Measurements from ENCODE around the gene ZNF672. TPM values are rescaled to one million over a fixed set of nuclear protein-coding genes. Genes with fewer than 3 reads are reported as not detected.

Gene ZNF672
- total and polyA plus RNA-seq, 4 donors, result 13.8 to 35.1 (median 26.7) TPM

DNA sequence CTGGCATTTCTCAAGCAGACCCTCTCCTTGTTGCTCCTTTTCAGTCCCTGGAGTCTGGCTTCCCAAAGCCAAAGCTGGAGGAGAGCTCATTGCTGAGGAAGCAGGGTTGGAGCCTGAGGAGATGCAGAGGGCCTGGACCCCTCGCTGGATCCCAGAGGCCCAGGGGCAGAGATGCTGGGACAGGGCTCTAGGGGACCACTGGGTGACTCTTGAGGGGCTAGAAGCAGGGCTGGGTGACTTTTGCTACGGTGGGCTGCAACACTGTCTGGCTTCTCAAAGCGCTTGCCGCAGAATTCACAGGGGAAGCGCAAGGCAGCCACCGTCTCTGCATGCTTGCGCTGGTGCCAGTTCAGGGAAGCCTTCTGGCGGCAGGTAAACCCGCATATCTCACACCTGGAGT is 12.1 kb downstream of the ZNF672 start:
- Histone ChIP-seq H3K36me3 (ENCODE audit: control insufficient read depth, insufficient read depth, low read length) (peaks cover 83% of the 10 kb centered on the region), H3K4me1 (ENCODE audit: control insufficient read depth, insufficient read depth, low read length) (no peaks in the 10 kb centered on the region), H3K9me3 (ENCODE audit: control insufficient read depth, insufficient read depth, low read length) (no peaks in the 10 kb centered on the region), H3K27me3 (ENCODE audit: control insufficient read depth, insufficient read depth, low read length) (no peaks in the 10 kb centered on the region), H3K4me3 (ENCODE audit: low read depth, low read length) (no peak overlapping the region), H3K27ac (ENCODE audit: low read depth, low read length) (no peak overlapping the region)
- DNase-seq (ENCODE audit: low read depth in 4 of 6, low spot score in 6 of 6), result no peak
- 83% methylated on average over 9 of the region's 9 CpGs for WGBS (ENCODE audit: insufficient coverage)

DNA sequence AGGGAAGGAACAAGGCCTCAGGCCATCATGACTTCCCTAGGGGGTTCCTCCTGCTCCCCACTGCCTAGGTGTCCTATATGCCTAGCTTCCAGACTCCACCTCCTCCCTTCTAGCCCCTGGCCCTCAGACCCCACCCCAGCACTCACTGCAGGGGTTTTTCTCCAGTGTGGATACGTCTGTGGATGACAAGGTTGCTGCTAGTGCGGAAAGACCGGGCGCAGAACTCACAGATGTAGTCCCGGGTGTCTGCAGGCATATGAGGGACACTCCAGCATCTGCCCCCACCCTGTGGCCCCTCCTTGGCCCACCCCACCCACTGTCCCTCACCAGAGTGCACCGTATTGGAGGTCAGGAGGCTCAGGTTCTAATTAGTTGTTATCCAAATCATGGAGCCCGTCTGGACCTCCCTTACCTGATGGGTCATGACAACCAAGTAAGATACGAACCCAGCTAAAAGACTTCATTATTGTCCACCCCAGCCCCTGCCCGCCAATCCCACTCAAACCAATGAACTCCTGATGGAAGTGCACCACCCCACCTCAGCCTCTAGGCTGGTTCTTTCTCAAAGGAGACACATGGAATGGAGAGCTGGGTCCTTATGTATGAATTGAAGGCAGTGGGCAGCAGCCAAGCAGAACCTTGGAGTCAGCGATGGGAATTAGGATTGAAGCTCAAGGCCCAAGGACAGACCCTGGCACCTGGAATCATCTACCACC is 12.7 kb downstream of the ZNF672 start:
- no peak for DNase-seq (ENCODE audit: low read depth in 4 of 6, low spot score in 6 of 6)
- no peaks in the 10 kb centered on the region for H3K9me3 ChIP-seq (ENCODE audit: control insufficient read depth, insufficient read depth, low read length)
- WGBS (ENCODE audit: insufficient coverage), result 82% methylated on average over 5 of the region's 10 CpGs
- H3K27me3 ChIP-seq (ENCODE audit: control insufficient read depth, insufficient read depth, low read length), result no peaks in the 10 kb centered on the region
- no peak overlapping the region for H3K27ac ChIP-seq (ENCODE audit: low read depth, low read length)
- peaks cover 83% of the 10 kb centered on the region for H3K36me3 ChIP-seq (ENCODE audit: control insufficient read depth, insufficient read depth, low read length)
- H3K4me3 ChIP-seq (ENCODE audit: low read depth, low read length), result no peak overlapping the region
- peaks cover 4% of the 10 kb centered on the region for H3K4me1 ChIP-seq (ENCODE audit: control insufficient read depth, insufficient read depth, low read length)

DNA sequence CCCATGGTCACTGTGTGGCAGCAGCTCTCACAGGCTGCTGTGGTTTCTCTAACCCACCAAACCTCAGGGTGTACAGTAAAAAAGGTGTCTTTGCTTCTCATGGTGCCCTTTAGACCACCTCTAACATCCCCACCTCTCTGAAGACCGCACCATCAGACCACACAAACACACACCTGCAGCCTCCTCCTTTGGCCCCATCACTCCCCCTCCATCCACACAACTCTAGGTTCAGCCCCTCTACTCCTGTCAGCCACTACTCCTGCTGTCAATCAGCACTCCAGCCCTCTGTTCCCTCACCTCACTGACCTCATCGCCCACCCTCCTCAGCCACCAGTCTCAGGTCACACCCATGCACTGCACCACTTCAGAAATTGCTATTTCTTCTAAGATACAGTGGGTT is 13.4 kb downstream of the ZNF672 start:
- H3K4me3 ChIP-seq (ENCODE audit: low read depth, low read length), result no peak overlapping the region
- no peaks in the 10 kb centered on the region for H3K27me3 ChIP-seq (ENCODE audit: control insufficient read depth, insufficient read depth, low read length)
- no peak for DNase-seq (ENCODE audit: low read depth in 4 of 6, low spot score in 6 of 6)
- H3K27ac ChIP-seq (ENCODE audit: low read depth, low read length), result no peak overlapping the region
- 100% methylated on average over 1 of the region's 2 CpGs for WGBS (ENCODE audit: insufficient coverage)
- H3K36me3 ChIP-seq (ENCODE audit: control insufficient read depth, insufficient read depth, low read length), result peaks cover 83% of the 10 kb centered on the region
- H3K4me1 ChIP-seq (ENCODE audit: control insufficient read depth, insufficient read depth, low read length), result peaks cover 9% of the 10 kb centered on the region
- H3K9me3 ChIP-seq (ENCODE audit: control insufficient read depth, insufficient read depth, low read length), result no peaks in the 10 kb centered on the region

DNA sequence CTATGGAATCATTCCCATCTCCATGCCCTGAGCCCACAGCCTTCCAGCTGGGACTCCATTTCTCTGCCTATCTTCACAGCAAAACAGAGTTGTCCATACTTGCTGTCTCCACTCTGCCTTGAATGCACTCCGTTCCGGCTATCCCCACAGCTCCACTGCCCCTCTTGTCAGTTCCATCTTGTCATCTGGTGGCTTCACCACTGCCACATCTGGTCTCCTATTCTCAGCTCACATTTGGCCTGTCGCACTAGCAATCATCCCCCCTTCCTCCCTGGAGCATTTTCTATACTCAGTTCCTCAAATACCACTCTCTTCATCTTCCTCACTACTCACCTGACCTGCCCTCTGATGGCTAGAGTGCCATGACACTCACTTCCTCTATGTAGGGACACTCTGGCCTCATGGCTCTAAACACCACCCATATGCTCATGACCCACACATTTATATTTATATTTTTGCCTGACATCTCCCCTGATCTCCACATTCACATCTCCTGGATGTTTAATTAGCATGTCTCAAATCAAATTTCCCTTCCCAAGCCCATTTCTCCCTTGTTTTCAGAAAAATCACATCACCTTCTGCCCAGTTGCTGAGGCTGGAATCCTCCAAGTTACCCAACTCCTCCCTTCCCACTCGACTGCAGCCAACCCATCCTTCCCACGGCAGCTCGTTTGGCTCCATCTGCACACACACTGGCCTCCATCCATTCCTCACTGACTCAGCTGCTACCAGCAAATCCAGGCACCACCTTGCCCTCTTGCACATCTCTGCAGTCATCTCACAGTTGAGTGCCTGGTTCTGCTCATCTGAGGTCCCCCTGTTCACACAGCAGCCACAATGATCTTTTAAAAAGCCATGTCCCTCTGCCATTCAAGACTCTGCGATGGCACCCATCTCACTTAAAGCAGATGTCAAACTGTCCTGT is 14.7 kb downstream of the ZNF672 start:
- Histone ChIP-seq H3K27ac (ENCODE audit: low read depth, low read length) (no peak overlapping the region), H3K4me1 (ENCODE audit: control insufficient read depth, insufficient read depth, low read length) (peaks cover 17% of the 10 kb centered on the region), H3K36me3 (ENCODE audit: control insufficient read depth, insufficient read depth, low read length) (peaks cover 74% of the 10 kb centered on the region), H3K4me3 (ENCODE audit: low read depth, low read length) (no peak overlapping the region), H3K9me3 (ENCODE audit: control insufficient read depth, insufficient read depth, low read length) (no peaks in the 10 kb centered on the region), H3K27me3 (ENCODE audit: control insufficient read depth, insufficient read depth, low read length) (no peaks in the 10 kb centered on the region)
- WGBS (ENCODE audit: insufficient coverage), result 82% methylated on average over 7 of the region's 7 CpGs
- DNase-seq (ENCODE audit: low read depth in 4 of 6, low spot score in 6 of 6), result no peak

DNA sequence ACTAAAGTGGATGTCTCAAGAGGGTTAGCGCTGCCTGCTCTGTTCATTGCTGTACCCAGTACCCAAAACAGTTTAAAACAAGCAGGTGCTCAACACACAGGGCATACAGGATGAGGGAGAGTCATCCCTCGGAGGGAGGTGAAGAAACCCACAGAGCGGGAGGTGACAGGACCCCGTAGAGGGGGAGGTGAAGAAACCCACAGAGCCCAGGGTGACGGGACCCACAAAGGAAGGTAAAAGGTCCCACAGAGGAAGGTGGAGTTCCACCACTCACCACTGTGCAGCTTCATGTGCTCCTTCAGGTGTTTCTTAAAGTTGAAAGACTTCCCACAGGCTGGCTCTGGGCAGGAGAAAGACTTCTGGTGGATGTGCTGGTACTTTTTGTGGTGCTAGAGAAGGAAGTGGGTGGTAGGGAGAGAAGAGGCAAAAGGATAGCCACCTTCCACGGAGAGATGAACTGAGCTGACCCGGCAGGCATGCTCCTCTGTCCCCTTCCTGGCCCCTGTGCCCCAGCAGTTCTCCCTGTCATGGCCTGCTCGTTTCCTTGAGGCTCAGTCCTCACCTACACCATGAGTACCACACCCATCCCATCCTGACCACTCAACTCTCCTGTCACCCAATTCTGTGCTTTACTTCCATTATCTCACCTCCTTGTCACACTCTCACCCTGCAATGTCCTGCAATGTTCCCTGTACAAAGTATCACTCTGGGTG is 15.8 kb downstream of the ZNF672 start:
- Histone ChIP-seq H3K9me3 (ENCODE audit: control insufficient read depth, insufficient read depth, low read length) (no peaks in the 10 kb centered on the region), H3K4me1 (ENCODE audit: control insufficient read depth, insufficient read depth, low read length) (peaks cover 26% of the 10 kb centered on the region), H3K27me3 (ENCODE audit: control insufficient read depth, insufficient read depth, low read length) (no peaks in the 10 kb centered on the region), H3K27ac (ENCODE audit: low read depth, low read length) (no peak overlapping the region), H3K4me3 (ENCODE audit: low read depth, low read length) (no peak overlapping the region), H3K36me3 (ENCODE audit: control insufficient read depth, insufficient read depth, low read length) (peaks cover 64% of the 10 kb centered on the region)
- 94% methylated on average over 6 of the region's 8 CpGs for WGBS (ENCODE audit: insufficient coverage)
- no peak for DNase-seq (ENCODE audit: low read depth in 4 of 6, low spot score in 6 of 6)

DNA sequence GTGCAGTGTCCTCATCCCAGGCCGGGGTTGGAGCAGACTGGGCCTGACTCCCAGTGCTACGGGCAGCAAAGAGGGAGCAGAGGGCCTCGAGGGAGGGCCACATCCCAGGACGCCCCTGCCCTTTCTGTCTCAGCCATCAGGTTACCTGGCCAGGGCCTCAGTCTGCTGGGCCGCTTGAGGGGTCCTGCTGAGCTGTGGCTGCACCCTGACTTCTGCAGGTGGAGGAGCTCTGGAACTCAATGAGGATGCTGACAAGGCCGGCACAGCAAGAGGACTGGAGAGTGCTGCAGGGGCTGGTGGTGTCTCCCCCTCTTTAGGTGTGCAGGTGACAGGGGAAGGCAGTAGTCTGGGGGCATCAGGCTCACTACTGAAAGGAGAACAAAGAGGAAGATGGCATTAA is 17.6 kb downstream of the ZNF672 start:
- H3K9me3 ChIP-seq (ENCODE audit: control insufficient read depth, insufficient read depth, low read length), result no peaks in the 10 kb centered on the region
- no peaks in the 10 kb centered on the region for H3K27me3 ChIP-seq (ENCODE audit: control insufficient read depth, insufficient read depth, low read length)
- H3K4me1 ChIP-seq (ENCODE audit: control insufficient read depth, insufficient read depth, low read length), result peaks cover 32% of the 10 kb centered on the region
- H3K36me3 ChIP-seq (ENCODE audit: control insufficient read depth, insufficient read depth, low read length), result peaks cover 47% of the 10 kb centered on the region
- 91% methylated on average over 6 of the region's 6 CpGs for WGBS (ENCODE audit: insufficient coverage)
- no peak for DNase-seq (ENCODE audit: low read depth in 4 of 6, low spot score in 6 of 6)
- H3K27ac ChIP-seq (ENCODE audit: low read depth, low read length), result no peak overlapping the region
- no peak overlapping the region for H3K4me3 ChIP-seq (ENCODE audit: low read depth, low read length)

DNA sequence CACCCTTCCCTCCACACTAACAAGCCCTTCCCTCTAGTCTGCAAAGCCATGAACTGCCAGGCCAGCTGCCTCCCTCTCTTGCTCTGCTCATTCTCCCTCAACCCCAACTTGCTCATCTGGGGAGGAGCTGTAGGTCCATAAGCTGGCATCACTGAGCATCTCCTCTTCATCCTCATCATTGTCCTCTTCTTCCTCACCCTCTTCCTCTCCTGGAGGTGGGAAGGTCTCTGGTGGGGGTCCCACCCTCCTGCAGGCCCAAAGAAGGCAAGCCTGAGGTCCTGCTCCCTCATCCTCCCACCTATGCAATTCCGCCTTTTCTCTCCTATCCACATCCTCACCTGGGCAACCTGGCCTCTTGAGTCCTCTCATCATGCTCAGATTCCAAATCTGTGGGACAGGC is 18.2 kb downstream of the ZNF672 start:
- H3K27ac ChIP-seq (ENCODE audit: low read depth, low read length), result no peak overlapping the region

DNA sequence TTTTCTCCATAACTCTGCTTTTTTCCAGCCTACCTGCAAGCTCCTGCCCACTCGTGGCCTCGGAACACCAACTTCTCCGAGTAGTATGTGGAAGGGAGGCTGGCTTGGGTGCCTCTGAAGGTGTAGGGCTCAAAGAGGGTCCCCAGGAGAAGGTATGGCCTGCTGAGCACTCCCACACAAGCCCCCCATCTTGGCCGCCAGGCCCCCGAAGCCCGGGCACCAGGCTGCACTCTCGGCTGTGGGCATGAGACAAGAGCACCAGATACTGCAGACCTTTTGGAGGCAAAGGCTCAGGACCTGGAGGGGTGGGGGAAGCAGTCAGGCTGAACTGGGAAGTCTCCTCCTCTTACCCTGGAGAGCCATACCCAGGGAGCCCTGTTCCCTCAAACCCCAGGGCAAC is 19.2 kb downstream of the ZNF672 start:
- Histone ChIP-seq H3K27me3 (ENCODE audit: control insufficient read depth, insufficient read depth, low read length) (no peaks in the 10 kb centered on the region), H3K27ac (ENCODE audit: low read depth, low read length) (no peak overlapping the region), H3K36me3 (ENCODE audit: control insufficient read depth, insufficient read depth, low read length) (peaks cover 36% of the 10 kb centered on the region), H3K9me3 (ENCODE audit: control insufficient read depth, insufficient read depth, low read length) (no peaks in the 10 kb centered on the region), H3K4me3 (ENCODE audit: low read depth, low read length) (no peak overlapping the region), H3K4me1 (ENCODE audit: control insufficient read depth, insufficient read depth, low read length) (peaks cover 32% of the 10 kb centered on the region)
- 70% methylated on average over 3 of the region's 7 CpGs for WGBS (ENCODE audit: insufficient coverage)
- no peak for DNase-seq (ENCODE audit: low read depth in 4 of 6, low spot score in 6 of 6)

More for the DNA sequence above, 18.2 kb downstream of the ZNF672 start:
- no peaks in the 10 kb centered on the region for H3K9me3 ChIP-seq (ENCODE audit: control insufficient read depth, insufficient read depth, low read length)
- H3K27me3 ChIP-seq (ENCODE audit: control insufficient read depth, insufficient read depth, low read length), result no peaks in the 10 kb centered on the region
- H3K4me3 ChIP-seq (ENCODE audit: low read depth, low read length), result no peak overlapping the region
- WGBS (ENCODE audit: insufficient coverage), result 100% methylated on average over 1 of the region's 1 CpG
- H3K36me3 ChIP-seq (ENCODE audit: control insufficient read depth, insufficient read depth, low read length), result peaks cover 41% of the 10 kb centered on the region
- H3K4me1 ChIP-seq (ENCODE audit: control insufficient read depth, insufficient read depth, low read length), result peaks cover 32% of the 10 kb centered on the region
- DNase-seq (ENCODE audit: low read depth in 4 of 6, low spot score in 6 of 6), result no peak

DNA sequence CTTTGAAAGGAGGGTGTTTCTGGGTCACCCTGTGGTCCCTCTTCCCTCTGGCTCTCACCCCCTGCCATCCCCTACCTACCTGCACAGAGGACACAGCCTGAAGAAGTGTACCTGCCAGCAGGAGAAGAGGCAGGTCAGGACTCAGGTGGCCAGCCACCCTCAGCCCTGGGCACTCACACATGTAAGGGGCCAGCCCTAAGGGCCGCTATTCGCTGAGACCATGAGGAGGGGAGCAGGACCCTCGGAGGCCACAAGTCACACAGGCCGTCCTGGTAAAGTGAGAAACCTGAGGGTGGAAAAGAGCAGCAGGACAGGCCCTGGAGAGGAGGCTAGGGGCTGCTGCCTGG is 19.7 kb downstream of the ZNF672 start:
- no peak for DNase-seq (ENCODE audit: low read depth in 4 of 6, low spot score in 6 of 6)
- Histone ChIP-seq H3K9me3 (ENCODE audit: control insufficient read depth, insufficient read depth, low read length) (no peaks in the 10 kb centered on the region), H3K36me3 (ENCODE audit: control insufficient read depth, insufficient read depth, low read length) (peaks cover 36% of the 10 kb centered on the region), H3K4me1 (ENCODE audit: control insufficient read depth, insufficient read depth, low read length) (peaks cover 35% of the 10 kb centered on the region), H3K4me3 (ENCODE audit: low read depth, low read length) (peak overlapping the region; percentile 86), H3K27ac (ENCODE audit: low read depth, low read length) (no peak overlapping the region), H3K27me3 (ENCODE audit: control insufficient read depth, insufficient read depth, low read length) (no peaks in the 10 kb centered on the region)
- WGBS (ENCODE audit: insufficient coverage), result 9% methylated on average over 4 of the region's 4 CpGs

Measured in spinal cord (tissue), 10 donors.